Measurements from ENCODE around the gene CAPN13. TPM values are rescaled to one million over a fixed set of nuclear protein-coding genes. Genes with fewer than 3 reads are reported as not detected.

CAPN13 gene
- total and polyA plus RNA-seq, 2 donors (not counting 3 experiments of a cell fraction or from before 2014, with no cell fraction given) = not detected

DNA sequence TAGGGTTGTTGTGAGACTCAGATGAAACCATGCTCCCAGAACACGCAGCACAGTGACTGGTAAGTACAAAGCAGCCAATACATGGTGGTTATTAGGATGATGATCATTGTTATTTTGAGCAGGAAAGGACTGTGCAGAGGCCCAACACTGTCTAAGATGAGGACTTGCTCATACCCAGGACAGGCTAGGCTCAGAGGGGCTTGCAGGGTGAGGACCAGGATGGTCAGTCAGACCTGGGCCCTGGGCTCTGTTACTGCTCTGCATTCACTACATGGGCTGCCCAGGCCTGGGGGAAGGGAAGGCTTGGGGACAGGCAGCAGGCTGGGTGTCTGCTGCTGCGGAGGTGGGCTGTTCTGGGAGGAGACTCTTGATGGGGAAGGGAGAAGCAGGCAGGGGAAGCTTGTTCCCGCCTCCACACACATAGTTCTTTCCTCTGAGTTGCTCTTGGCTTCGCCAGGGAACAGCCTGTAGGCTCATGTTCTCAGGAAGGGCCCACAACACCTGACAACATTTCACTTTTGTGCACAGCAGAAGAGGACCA lies 17.5 kb downstream of the CAPN13 start:
- POLR2A ChIA-PET = no interaction called here
- TF ChIP-seq CTCF (IDR thresholded peaks at IDR 0.05; ENCODE audit: extremely low read depth in 1 of 2, insufficient read depth in 1 of 2, low read depth in 1 of 2, low read length in 2 of 2) (no peak), FOS (IDR thresholded peaks at IDR 0.05; ENCODE audit: borderline replicate concordance, insufficient read depth, low read length) (no peak), POLR2A (IDR thresholded peaks at IDR 0.05; ENCODE audit: low read depth, low read length) (no peak)
- Histone ChIP-seq H2AFZ (ENCODE audit: low read depth, low read length) (no peak overlapping the region), H3K79me2 (ENCODE audit: control insufficient read depth, insufficient read depth, low read length) (no peaks in the 10 kb centered on the region), H3K9ac (replicated peaks; ENCODE audit: extremely low read depth, insufficient read depth, low read length) (no peak overlapping the region), H3K4me2 (ENCODE audit: insufficient read depth, low read length) (no peak overlapping the region), H3K4me1 (ENCODE audit: control insufficient read depth, extremely low read depth, insufficient read depth, low read length) (no peaks in the 10 kb centered on the region), H4K20me1 (replicated peaks; ENCODE audit: control insufficient read depth, extremely low read depth, insufficient read depth, low read length) (no peaks in the 10 kb centered on the region), H3K9me3 (replicated peaks; ENCODE audit: control insufficient read depth, insufficient read depth, low read length) (no peaks in the 10 kb centered on the region), H3K9me1 (replicated peaks; ENCODE audit: control insufficient read depth, extremely low read depth, insufficient read depth, low read length) (no peaks in the 10 kb centered on the region), H3K27ac (ENCODE audit: insufficient read depth, low read depth, low read length) (no peak overlapping the region), H3K36me3 (ENCODE audit: control insufficient read depth in 2 of 2, extremely low read depth in 1 of 2, insufficient read depth in 2 of 2, low read length in 2 of 2) (no peaks in the 10 kb centered on the region), H3K4me3 (replicated peaks in 1 of 3; ENCODE audit: insufficient read depth in 1 of 3, low read depth in 1 of 3, low read length in 3 of 3) (no peak overlapping the region), H3K27me3 (ENCODE audit: control insufficient read depth in 2 of 2, insufficient read depth in 2 of 2, low read length in 2 of 2) (no peaks in the 10 kb centered on the region)
- no TSS peak for BruUV-seq (replicated peaks)
- no peak for DNase-seq (ENCODE audit: low read depth, low spot score)
- dilution Hi-C loops (cut with MboI; ENCODE audit: extremely low pct_ligation_motif_present, low sequenced_read_pairs) (no loop called here), intact Hi-C loops (cut with micrococcal nuclease) (no loop called here)
- no peak for FAIRE-seq
- CTCF ChIA-PET = no interaction called here

- H3K27ac ChIP-seq (ENCODE audit: insufficient read depth, low read depth, low read length) = no peak overlapping the region
- no peaks in the 10 kb centered on the region for H3K4me1 ChIP-seq (ENCODE audit: control insufficient read depth, extremely low read depth, insufficient read depth, low read length)
- no peak for TF ChIP-seq JUN (IDR thresholded peaks at IDR 0.05; ENCODE audit: borderline replicate concordance, insufficient read depth, insufficient read length, low read depth)
- intact Hi-C loops (cut with micrococcal nuclease) (no loop called here), dilution Hi-C loops (cut with MboI; ENCODE audit: extremely low pct_ligation_motif_present, low sequenced_read_pairs) (no loop called here)
- no peak for FAIRE-seq
- H3K79me2 ChIP-seq (ENCODE audit: control insufficient read depth, insufficient read depth, low read length) = no peaks in the 10 kb centered on the region
- no peaks in the 10 kb centered on the region for H3K9me1 ChIP-seq (replicated peaks; ENCODE audit: control insufficient read depth, extremely low read depth, insufficient read depth, low read length)
- H4K20me1 ChIP-seq (replicated peaks; ENCODE audit: control insufficient read depth, extremely low read depth, insufficient read depth, low read length) = no peaks in the 10 kb centered on the region
- H3K36me3 ChIP-seq (ENCODE audit: control insufficient read depth in 2 of 2, extremely low read depth in 1 of 2, insufficient read depth in 2 of 2, low read length in 2 of 2) = no peaks in the 10 kb centered on the region
- no peak overlapping the region for H2AFZ ChIP-seq (ENCODE audit: low read depth, low read length)
- no TSS peak for BruUV-seq (replicated peaks)
- H3K27me3 ChIP-seq (ENCODE audit: control insufficient read depth in 2 of 2, insufficient read depth in 2 of 2, low read length in 2 of 2) = no peaks in the 10 kb centered on the region
- POLR2A ChIA-PET = no interaction called here
- H3K9me3 ChIP-seq (replicated peaks; ENCODE audit: control insufficient read depth, insufficient read depth, low read length) = no peaks in the 10 kb centered on the region
- no peak overlapping the region for H3K9ac ChIP-seq (replicated peaks; ENCODE audit: extremely low read depth, insufficient read depth, low read length)
- no peak overlapping the region for H3K4me2 ChIP-seq (ENCODE audit: insufficient read depth, low read length)
- DNase-seq (ENCODE audit: low read depth, low spot score) = no peak
- no peak overlapping the region for H3K4me3 ChIP-seq (replicated peaks in 1 of 3; ENCODE audit: insufficient read depth in 1 of 3, low read depth in 1 of 3, low read length in 3 of 3)
- CTCF ChIA-PET = no interaction called here
Observed at GRCh38 chr2:30786923-30787685, 20.1 kb downstream of the CAPN13 start.

Data from endothelial cell of umbilical vein (primary cell).